ENCODE measurements around the gene TNS1. TPM values are rescaled to one million over a fixed set of nuclear protein-coding genes. Genes with fewer than 3 reads are reported as not detected.

The TNS1 gene
- total and polyA plus RNA-seq, 2 donors (not counting 1 experiment from before 2014, with no cell fraction given), result 0.10 to 0.86 TPM

DNA sequence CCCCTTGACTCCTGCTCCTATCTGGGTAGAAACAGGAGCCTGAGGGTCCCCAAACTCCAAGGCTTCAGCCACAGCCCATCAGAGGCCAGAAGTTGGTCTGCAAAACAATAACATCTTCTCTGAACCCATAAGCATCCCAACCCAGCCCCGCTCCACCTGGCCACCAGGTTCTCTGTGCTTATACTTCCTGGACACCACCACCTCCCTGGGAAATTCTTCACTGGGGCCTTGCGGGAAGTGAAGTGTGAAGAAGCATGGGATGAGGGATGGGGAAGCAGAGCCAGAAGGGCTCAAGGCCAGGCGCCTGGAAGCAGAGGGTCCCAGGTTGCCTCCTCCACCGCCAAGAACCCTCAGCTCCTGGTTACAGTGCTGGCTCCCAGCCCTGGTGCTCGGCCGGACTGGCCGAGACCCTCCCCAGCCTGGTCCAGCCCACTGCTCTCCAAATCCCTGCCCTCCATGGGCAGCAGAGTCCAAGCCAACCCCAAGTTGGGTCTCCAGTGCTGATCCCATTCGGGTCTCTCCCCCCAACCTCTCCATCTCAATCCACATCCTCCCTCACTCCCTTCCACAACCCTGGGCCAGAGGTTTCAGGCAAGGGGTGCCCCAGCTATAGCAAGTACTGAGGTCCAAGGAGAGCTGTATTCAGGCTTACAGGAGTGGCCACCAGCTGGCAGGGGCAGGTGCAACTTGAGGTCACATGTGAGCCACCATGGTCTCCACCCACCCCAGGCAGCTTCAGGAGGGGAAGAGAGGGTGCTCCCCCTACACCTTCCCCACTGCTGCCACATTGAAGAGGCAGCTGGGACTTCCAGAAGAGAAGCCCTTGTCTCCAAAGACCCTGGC is 60.7 kb downstream of the TNS1 start:
- Mint-ChIP-seq H3K4me3 (no peak overlapping the region), H3K27me3 (peaks cover 35% of the 10 kb centered on the region), H3K27ac (no peak overlapping the region), H3K4me1 (no peaks in the 10 kb centered on the region), H3K9me3 (ENCODE audit: insufficient read depth) (no peaks in the 10 kb centered on the region)
- H3K27me3 ChIP-seq (replicated peaks in 1 of 4; ENCODE audit: control extremely low read depth in 1 of 4, control insufficient read depth in 3 of 4, insufficient read depth in 4 of 4, low read length in 3 of 4), result peaks cover 0 to 13% (median 0%) of the 10 kb centered on the region in 4 experiments
- no peaks in the 10 kb centered on the region for H3K79me2 ChIP-seq (ENCODE audit: control insufficient read depth, insufficient read depth, low read length)
- H3K4me2 ChIP-seq (replicated peaks; ENCODE audit: low read depth, low read length, poor library complexity, severe bottlenecking), result no peak overlapping the region
- 83% methylated on average over 6 of the region's 8 CpGs for WGBS (ENCODE audit: insufficient coverage)
- no peak overlapping the region for H3K4me3 ChIP-seq (ENCODE audit: control extremely low read depth in 1 of 5, extremely low read depth in 1 of 5, insufficient read depth in 1 of 5, low read depth in 2 of 5, low read length in 4 of 5)
- H3K9ac ChIP-seq (ENCODE audit: low read length), result no peak overlapping the region
- H3K4me1 ChIP-seq (ENCODE audit: control insufficient read depth in 2 of 2, insufficient read depth in 2 of 2, low read length in 2 of 2), result no peaks in the 10 kb centered on the region
- DNase-seq (no peak), ATAC-seq (ENCODE audit: low read depth) (no peak)
- ChIA-PET CTCF (interaction anchor here (1.1 kb wide), 1 partner anchor 153 kb away, joined by 3 read pairs; no protein-coding TSS in a partner anchor), POLR2A (no interaction called here)
- H3K36me3 ChIP-seq (replicated peaks in 1 of 2; ENCODE audit: control extremely low read depth in 1 of 2, control insufficient read depth in 1 of 2, extremely low read depth in 1 of 2, insufficient read depth in 2 of 2, low read length in 1 of 2), result no peaks in the 10 kb centered on the region
- no peaks in the 10 kb centered on the region for H3K9me3 ChIP-seq (ENCODE audit: control extremely low read depth in 1 of 3, control insufficient read depth in 2 of 3, insufficient read depth in 1 of 3, low read length in 2 of 3)
- no peaks in the 10 kb centered on the region for H4K20me1 ChIP-seq (ENCODE audit: control insufficient read depth, insufficient read depth, low read length, poor library complexity, severe bottlenecking)
- no peak for TF ChIP-seq EZH2 (IDR thresholded peaks at IDR 0.05; ENCODE audit: borderline replicate concordance, insufficient read depth, low read depth, low read length, poor library complexity, severe bottlenecking)
- TF ChIP-seq, protein P1, sequence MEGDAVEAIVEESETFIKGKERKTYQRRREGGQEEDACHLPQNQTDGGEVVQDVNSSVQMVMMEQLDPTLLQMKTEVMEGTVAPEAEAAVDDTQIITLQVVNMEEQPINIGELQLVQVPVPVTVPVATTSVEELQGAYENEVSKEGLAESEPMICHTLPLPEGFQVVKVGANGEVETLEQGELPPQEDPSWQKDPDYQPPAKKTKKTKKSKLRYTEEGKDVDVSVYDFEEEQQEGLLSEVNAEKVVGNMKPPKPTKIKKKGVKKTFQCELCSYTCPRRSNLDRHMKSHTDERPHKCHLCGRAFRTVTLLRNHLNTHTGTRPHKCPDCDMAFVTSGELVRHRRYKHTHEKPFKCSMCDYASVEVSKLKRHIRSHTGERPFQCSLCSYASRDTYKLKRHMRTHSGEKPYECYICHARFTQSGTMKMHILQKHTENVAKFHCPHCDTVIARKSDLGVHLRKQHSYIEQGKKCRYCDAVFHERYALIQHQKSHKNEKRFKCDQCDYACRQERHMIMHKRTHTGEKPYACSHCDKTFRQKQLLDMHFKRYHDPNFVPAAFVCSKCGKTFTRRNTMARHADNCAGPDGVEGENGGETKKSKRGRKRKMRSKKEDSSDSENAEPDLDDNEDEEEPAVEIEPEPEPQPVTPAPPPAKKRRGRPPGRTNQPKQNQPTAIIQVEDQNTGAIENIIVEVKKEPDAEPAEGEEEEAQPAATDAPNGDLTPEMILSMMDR (IDR thresholded peaks at IDR 0.05), result no peak
- intact Hi-C loops (cut with micrococcal nuclease), result no loop called here
- no peak overlapping the region for H3K27ac ChIP-seq (ENCODE audit: low read length in 2 of 2)
- no peak overlapping the region for H2AFZ ChIP-seq (ENCODE audit: insufficient read depth, low read depth, low read length, poor library complexity, severe bottlenecking)

DNA sequence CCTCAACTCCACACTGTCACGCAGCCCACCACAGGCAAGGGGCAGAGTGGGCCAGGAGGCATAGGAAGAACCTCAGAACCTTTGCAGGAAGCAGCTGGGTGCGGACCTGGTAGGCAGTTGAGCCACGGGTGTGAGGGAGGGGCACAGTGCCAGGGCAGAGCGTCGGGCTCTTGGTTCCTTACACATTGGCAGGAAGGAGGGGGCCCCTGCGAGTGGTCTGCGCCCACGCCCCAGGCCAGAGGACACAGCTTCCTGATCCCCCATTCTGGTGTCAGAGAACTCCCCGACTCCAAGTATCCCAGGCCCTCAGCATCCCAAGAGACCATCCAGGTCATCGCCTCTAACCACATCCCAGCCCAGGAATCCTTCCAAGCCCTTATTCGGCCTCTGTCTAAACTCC is 61.5 kb downstream of the TNS1 start:
- Mint-ChIP-seq H3K4me3 (no peak overlapping the region), H3K4me1 (no peaks in the 10 kb centered on the region), H3K27ac (no peak overlapping the region), H3K27me3 (peaks cover 37% of the 10 kb centered on the region), H3K9me3 (ENCODE audit: insufficient read depth) (no peaks in the 10 kb centered on the region)
- peaks cover 0 to 13% (median 0%) of the 10 kb centered on the region in 4 experiments for H3K27me3 ChIP-seq (replicated peaks in 1 of 4; ENCODE audit: control extremely low read depth in 1 of 4, control insufficient read depth in 3 of 4, insufficient read depth in 4 of 4, low read length in 3 of 4)
- no peaks in the 10 kb centered on the region for H4K20me1 ChIP-seq (ENCODE audit: control insufficient read depth, insufficient read depth, low read length, poor library complexity, severe bottlenecking)
- H3K4me1 ChIP-seq (ENCODE audit: control insufficient read depth in 2 of 2, insufficient read depth in 2 of 2, low read length in 2 of 2), result no peaks in the 10 kb centered on the region
- no peak overlapping the region for H3K9ac ChIP-seq (ENCODE audit: low read length)
- no peak overlapping the region for H2AFZ ChIP-seq (ENCODE audit: insufficient read depth, low read depth, low read length, poor library complexity, severe bottlenecking)
- H3K27ac ChIP-seq (ENCODE audit: low read length in 2 of 2), result no peak overlapping the region
- H3K79me2 ChIP-seq (ENCODE audit: control insufficient read depth, insufficient read depth, low read length), result no peaks in the 10 kb centered on the region
- intact Hi-C loops (cut with micrococcal nuclease), result no loop called here
- no peak overlapping the region for H3K4me3 ChIP-seq (ENCODE audit: control extremely low read depth in 1 of 5, extremely low read depth in 1 of 5, insufficient read depth in 1 of 5, low read depth in 2 of 5, low read length in 4 of 5)
- H3K9me3 ChIP-seq (ENCODE audit: control extremely low read depth in 1 of 3, control insufficient read depth in 2 of 3, insufficient read depth in 1 of 3, low read length in 2 of 3), result no peaks in the 10 kb centered on the region
- DNase-seq, result no peak
- CTCF ChIA-PET, result interaction anchor here (1.1 kb wide), 1 partner anchor 152 kb away, joined by 3 read pairs; no protein-coding TSS in a partner anchor
- ATAC-seq (ENCODE audit: low read depth), result no peak
- H3K36me3 ChIP-seq (replicated peaks in 1 of 2; ENCODE audit: control extremely low read depth in 1 of 2, control insufficient read depth in 1 of 2, extremely low read depth in 1 of 2, insufficient read depth in 2 of 2, low read length in 1 of 2), result no peaks in the 10 kb centered on the region
- POLR2A ChIA-PET, result no interaction called here
- 29% methylated on average over 11 of the region's 11 CpGs for WGBS (ENCODE audit: insufficient coverage)
- H3K4me2 ChIP-seq (replicated peaks; ENCODE audit: low read depth, low read length, poor library complexity, severe bottlenecking), result no peak overlapping the region
- TF ChIP-seq, protein P1 (IDR thresholded peaks at IDR 0.05), result no peak
- TF ChIP-seq EZH2 (IDR thresholded peaks at IDR 0.05; ENCODE audit: borderline replicate concordance, insufficient read depth, low read depth, low read length, poor library complexity, severe bottlenecking), result no peak

All from B cell (primary cell).